ENCODE results near the gene NFATC2IP.
A peak's percentile ranks its signal among the peaks of the same experiment; 100 is the strongest.
"Not testable (repeated sequence)": the region's sequence is repeated elsewhere in the genome, so short reads cannot be mapped to it uniquely, and the experiment has no call there.

NFATC2IP gene

DNA sequence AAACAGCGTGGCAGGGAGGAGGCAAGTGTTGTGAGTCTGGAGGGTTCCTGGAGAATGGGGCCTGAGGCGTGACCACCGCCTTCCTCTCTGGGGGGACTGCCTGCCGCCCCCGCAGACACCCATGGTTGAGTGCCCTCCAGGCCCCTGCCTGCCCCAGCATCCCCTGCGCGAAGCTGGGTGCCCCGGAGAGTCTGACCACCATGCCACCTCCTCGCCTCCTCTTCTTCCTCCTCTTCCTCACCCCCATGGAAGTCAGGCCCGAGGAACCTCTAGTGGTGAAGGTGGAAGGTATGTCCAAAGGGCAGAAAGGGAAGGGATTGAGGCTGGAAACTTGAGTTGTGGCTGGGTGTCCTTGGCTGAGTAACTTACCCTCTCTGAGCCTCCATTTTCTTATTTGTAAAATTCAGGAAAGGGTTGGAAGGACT lies 18.9 kb upstream of the NFATC2IP start, which contains the start of gene CD19:
CD19 (plus strand) TSS at position 171 of the 425 bp plus-strand sequence; CDS start at position 201, 30 bp downstream.
- peaks cover 8% of the 10 kb centered on the region for H3K36me3 Mint-ChIP-seq (ENCODE audit: insufficient read depth)
- DNase-seq (ENCODE audit: low spot score in 2 of 2) (no peak), ATAC-seq (replicated peaks; ENCODE audit: extremely low read depth, poor library complexity, severe bottlenecking) (no peak)
- no peak within 1 kb of the TSS for H3K4me3 Mint-ChIP-seq
- peak within 1 kb of the TSS; percentile 90 for H3K27ac Mint-ChIP-seq (ENCODE audit: low read depth)
- H3K27me3 Mint-ChIP-seq: no peaks in the 10 kb centered on the region
- no peaks in the 10 kb centered on the region for H3K9me3 Mint-ChIP-seq
- peaks cover 27% of the 10 kb centered on the region for H3K4me1 Mint-ChIP-seq

DNA sequence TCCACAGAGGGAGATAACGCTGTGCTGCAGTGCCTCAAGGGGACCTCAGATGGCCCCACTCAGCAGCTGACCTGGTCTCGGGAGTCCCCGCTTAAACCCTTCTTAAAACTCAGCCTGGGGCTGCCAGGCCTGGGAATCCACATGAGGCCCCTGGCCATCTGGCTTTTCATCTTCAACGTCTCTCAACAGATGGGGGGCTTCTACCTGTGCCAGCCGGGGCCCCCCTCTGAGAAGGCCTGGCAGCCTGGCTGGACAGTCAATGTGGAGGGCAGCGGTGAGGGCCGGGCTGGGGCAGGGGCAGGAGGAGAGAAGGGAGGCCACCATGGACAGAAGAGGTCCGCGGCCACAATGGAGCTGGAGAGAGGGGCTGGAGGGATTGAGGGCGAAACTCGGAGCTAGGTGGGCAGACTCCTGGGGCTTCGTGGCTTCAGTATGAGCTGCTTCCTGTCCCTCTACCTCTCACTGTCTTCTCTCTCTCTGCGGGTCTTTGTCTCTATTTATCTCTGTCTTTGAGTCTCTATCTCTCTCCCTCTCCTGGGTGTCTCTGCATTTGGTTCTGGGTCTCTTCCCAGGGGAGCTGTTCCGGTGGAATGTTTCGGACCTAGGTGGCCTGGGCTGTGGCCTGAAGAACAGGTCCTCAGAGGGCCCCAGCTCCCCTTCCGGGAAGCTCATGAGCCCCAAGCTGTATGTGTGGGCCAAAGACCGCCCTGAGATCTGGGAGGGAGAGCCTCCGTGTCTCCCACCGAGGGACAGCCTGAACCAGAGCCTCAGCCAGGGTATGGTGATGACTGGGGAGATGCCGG lies 18.2 kb upstream of the NFATC2IP start:
- no peak for DNase-seq (ENCODE audit: low spot score in 2 of 2)
- Mint-ChIP-seq H3K36me3 (ENCODE audit: insufficient read depth) (peaks cover 9% of the 10 kb centered on the region), H3K27me3 (no peaks in the 10 kb centered on the region), H3K9me3 (no peaks in the 10 kb centered on the region), H3K4me1 (peaks cover 27% of the 10 kb centered on the region), H3K27ac (ENCODE audit: low read depth) (no peak overlapping the region), H3K4me3 (no peak overlapping the region)
- ATAC-seq (replicated peaks; ENCODE audit: extremely low read depth, poor library complexity, severe bottlenecking): no peak

DNA sequence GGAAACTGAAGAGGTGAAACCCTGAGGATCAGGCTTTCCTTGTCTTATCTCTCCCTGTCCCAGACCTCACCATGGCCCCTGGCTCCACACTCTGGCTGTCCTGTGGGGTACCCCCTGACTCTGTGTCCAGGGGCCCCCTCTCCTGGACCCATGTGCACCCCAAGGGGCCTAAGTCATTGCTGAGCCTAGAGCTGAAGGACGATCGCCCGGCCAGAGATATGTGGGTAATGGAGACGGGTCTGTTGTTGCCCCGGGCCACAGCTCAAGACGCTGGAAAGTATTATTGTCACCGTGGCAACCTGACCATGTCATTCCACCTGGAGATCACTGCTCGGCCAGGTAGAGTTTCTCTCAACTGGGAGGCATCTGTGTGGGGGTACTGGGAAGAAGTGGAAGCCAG lies 17.6 kb upstream of the NFATC2IP start:
- no peak for DNase-seq (ENCODE audit: low spot score in 2 of 2)
- Mint-ChIP-seq H3K27me3 (no peaks in the 10 kb centered on the region), H3K36me3 (ENCODE audit: insufficient read depth) (peaks cover 9% of the 10 kb centered on the region), H3K27ac (ENCODE audit: low read depth) (no peak overlapping the region), H3K9me3 (no peaks in the 10 kb centered on the region), H3K4me1 (peaks cover 27% of the 10 kb centered on the region), H3K4me3 (no peak overlapping the region)
- no peak for ATAC-seq (replicated peaks; ENCODE audit: extremely low read depth, poor library complexity, severe bottlenecking)

DNA sequence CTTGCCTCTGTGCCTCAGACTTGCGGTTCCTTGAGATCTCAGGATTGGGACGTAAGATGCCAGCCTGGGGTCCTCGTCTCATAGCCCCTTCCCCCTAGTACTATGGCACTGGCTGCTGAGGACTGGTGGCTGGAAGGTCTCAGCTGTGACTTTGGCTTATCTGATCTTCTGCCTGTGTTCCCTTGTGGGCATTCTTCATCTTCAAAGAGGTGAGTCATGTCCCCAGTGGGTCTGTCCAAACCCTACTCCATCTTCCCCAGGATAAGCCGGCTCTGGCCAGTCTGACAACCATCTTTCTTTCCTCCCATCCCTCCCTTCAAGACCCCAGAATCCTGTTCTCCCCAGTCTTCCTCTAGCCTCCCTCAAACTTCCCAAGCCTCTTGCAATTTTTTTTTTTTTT lies 15.4 kb upstream of the NFATC2IP start:
- Mint-ChIP-seq H3K4me1 (peaks cover 24% of the 10 kb centered on the region), H3K36me3 (ENCODE audit: insufficient read depth) (peaks cover 9% of the 10 kb centered on the region), H3K4me3 (no peak overlapping the region), H3K27me3 (no peaks in the 10 kb centered on the region), H3K9me3 (no peaks in the 10 kb centered on the region), H3K27ac (ENCODE audit: low read depth) (no peak overlapping the region)
- DNase-seq (ENCODE audit: low spot score in 2 of 2) (no peak), ATAC-seq (replicated peaks; ENCODE audit: extremely low read depth, poor library complexity, severe bottlenecking) (no peak)

DNA sequence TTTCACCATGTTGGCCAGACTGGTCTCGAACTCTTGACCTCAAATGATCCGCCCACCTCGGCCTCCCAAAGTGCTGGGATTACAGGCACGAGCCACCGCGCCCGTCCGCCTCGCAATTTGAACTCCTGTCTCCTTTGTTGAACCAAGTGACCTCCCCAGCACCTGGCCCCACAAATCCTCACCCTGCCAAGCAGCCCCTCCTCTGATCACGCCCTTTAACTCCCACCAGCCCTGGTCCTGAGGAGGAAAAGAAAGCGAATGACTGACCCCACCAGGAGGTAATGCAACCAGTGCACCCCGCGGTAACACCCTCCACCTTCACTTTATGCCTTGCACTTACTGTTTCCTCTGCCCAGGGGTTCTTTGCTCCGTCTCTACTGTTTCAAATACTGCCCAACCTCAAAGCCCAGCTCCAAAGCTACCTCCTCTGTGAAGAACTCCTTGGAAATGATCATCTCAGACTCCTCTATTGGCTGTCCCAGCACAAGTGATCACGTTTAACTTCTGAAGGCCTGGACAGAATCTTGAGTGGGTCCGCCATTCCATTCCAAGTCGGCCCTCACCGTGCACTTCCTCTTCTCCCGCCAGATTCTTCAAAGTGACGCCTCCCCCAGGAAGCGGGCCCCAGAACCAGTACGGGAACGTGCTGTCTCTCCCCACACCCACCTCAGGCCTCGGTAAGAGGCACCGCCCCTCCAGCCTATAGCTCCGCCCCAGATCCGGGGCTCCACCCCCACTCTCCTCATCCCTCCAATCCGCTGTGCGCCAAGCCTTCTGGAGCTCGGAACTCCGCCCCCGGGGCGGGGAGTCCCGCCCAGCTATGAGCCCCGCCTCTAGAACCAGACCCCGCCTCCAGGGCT lies 14.6 kb upstream of the NFATC2IP start:
- H3K4me3 Mint-ChIP-seq: peak overlapping the region; percentile 55
- peak overlapping the region; percentile 52 for H3K27ac Mint-ChIP-seq (ENCODE audit: low read depth)
- H3K36me3 Mint-ChIP-seq (ENCODE audit: insufficient read depth): peaks cover 9% of the 10 kb centered on the region
- no peaks in the 10 kb centered on the region for H3K27me3 Mint-ChIP-seq
- DNase-seq (ENCODE audit: low spot score in 2 of 2): peak; percentile 71 to 75
- H3K4me1 Mint-ChIP-seq: peaks cover 16% of the 10 kb centered on the region
- H3K9me3 Mint-ChIP-seq: no peaks in the 10 kb centered on the region
- ATAC-seq (replicated peaks; ENCODE audit: extremely low read depth, poor library complexity, severe bottlenecking): peak; percentile 97

DNA sequence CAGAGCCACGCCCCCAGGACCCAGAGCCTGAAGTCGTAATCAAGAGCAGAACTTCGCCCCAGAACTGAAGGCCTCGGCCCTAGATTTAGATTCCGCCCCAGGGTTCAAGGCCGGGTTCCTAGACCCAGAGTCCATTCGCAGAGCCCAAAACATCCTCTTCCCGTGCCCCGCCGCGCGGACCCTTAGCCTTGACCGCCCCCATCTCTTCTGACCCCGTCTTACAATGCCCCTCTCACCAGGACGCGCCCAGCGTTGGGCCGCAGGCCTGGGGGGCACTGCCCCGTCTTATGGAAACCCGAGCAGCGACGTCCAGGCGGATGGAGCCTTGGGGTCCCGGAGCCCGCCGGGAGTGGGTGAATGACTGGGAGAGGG lies 14.0 kb upstream of the NFATC2IP start:
- DNase-seq (ENCODE audit: low spot score in 2 of 2) (no peak), ATAC-seq (replicated peaks; ENCODE audit: extremely low read depth, poor library complexity, severe bottlenecking) (no peak)
- H3K9me3 Mint-ChIP-seq: no peaks in the 10 kb centered on the region

DNA sequence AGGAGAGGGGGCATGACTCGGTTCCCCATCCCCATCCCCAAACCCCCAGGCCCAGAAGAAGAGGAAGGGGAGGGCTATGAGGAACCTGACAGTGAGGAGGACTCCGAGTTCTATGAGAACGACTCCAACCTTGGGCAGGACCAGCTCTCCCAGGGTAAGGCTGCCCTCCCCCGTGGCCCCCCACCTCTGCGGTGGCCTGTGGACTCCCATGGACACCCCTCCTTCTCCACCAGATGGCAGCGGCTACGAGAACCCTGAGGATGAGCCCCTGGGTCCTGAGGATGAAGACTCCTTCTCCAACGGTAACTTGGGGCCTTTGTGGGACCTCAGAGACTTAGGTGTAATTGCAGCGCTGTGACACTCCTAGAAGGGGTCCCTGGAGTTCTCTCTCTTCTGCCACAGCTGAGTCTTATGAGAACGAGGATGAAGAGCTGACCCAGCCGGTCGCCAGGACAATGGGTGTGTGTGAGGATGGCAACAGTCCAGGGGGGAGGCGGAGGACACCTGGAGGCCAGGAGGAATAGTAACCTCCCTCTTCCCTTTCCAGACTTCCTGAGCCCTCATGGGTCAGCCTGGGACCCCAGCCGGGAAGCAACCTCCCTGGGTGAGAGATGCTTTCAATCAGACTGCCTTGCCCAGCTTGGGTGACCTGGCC lies 13.4 kb upstream of the NFATC2IP start:
- peaks cover 13% of the 10 kb centered on the region for H3K4me1 Mint-ChIP-seq
- H3K27ac Mint-ChIP-seq (ENCODE audit: low read depth): no peak overlapping the region
- H3K4me3 Mint-ChIP-seq: no peak overlapping the region
- ATAC-seq (replicated peaks; ENCODE audit: extremely low read depth, poor library complexity, severe bottlenecking) (no peak), DNase-seq (ENCODE audit: low spot score in 2 of 2) (no peak)
- no peaks in the 10 kb centered on the region for H3K27me3 Mint-ChIP-seq
- H3K36me3 Mint-ChIP-seq (ENCODE audit: insufficient read depth): peaks cover 7% of the 10 kb centered on the region
- no peaks in the 10 kb centered on the region for H3K9me3 Mint-ChIP-seq

More for the DNA sequence above, 14.0 kb upstream of the NFATC2IP start:
- Mint-ChIP-seq H3K27ac (ENCODE audit: low read depth) (peak overlapping the region; percentile 52), H3K4me3 (peak overlapping the region; percentile 55), H3K36me3 (ENCODE audit: insufficient read depth) (peaks cover 9% of the 10 kb centered on the region), H3K4me1 (peaks cover 16% of the 10 kb centered on the region), H3K27me3 (no peaks in the 10 kb centered on the region)

DNA sequence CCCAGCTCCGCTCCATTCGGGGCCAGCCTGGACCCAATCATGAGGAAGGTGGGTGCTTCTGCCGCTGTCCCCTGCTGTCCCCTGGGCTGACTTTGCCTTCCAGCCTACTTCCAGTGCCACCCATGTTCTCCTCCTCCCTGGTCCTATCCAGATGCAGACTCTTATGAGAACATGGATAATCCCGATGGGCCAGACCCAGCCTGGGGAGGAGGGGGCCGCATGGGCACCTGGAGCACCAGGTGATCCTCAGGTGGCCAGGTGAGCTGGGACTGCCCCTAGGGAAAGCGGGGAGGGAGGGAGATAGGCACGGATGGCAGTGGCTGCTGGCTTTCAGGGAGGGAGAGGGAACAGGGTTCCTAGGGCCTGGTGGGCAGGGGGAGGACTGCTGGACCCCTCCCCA lies 12.0 kb upstream of the NFATC2IP start:
- DNase-seq (ENCODE audit: low spot score in 2 of 2) (no peak), ATAC-seq (replicated peaks; ENCODE audit: extremely low read depth, poor library complexity, severe bottlenecking) (no peak)
- H3K27me3 Mint-ChIP-seq: no peaks in the 10 kb centered on the region
- H3K9me3 Mint-ChIP-seq: no peaks in the 10 kb centered on the region
- no peak overlapping the region for H3K4me3 Mint-ChIP-seq
- H3K36me3 Mint-ChIP-seq (ENCODE audit: insufficient read depth): peaks cover 7% of the 10 kb centered on the region
- H3K4me1 Mint-ChIP-seq: peaks cover 11% of the 10 kb centered on the region
- H3K27ac Mint-ChIP-seq (ENCODE audit: low read depth): no peak overlapping the region

DNA sequence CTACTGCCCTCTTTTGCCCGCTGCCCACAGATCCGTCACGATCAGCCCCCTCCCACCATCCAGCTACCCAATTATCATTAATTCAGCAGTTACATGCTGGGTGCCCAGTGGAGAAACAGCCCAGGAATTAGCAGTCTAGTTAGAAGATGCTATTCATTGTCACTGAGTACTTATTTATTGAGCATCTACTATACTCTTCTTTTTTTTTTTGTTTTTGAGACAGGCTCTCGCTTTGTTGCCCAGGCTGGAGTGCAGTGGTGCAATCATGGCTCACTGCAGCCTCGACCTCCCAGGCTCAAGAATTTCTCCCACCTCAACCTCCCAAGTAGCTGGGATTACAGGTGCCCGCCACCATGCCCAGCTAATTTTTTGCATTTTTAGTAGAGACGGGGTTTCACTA lies 10.9 kb upstream of the NFATC2IP start:
- DNase-seq (ENCODE audit: low spot score in 2 of 2); H3K36me3 Mint-ChIP-seq (ENCODE audit: insufficient read depth); H3K9me3 Mint-ChIP-seq; H3K27me3 Mint-ChIP-seq; H3K27ac Mint-ChIP-seq (ENCODE audit: low read depth); H3K4me3 Mint-ChIP-seq; ATAC-seq (replicated peaks; ENCODE audit: extremely low read depth, poor library complexity, severe bottlenecking): not testable (repeated sequence)
- peaks cover 11% of the 10 kb centered on the region for H3K4me1 Mint-ChIP-seq

DNA sequence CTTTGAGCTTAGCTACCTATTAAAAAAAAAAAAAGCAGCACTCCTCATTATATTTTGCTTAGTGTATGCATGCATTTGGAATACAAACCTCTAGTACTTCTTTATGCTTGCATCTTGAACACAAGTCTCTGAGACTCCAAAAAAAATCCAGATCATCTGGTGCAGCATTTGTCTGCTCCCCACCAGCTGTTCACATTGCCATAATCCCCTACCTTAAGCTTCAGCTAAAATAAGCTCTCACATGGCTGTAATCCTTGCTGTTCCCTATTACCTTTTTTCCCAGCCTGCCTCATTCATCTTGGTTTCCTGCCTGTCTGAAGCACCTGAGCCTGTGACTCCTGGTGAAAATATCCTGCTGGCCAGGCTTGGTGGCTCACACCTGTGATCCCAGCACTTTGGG lies 7.5 kb upstream of the NFATC2IP start:
- ATAC-seq (replicated peaks; ENCODE audit: extremely low read depth, poor library complexity, severe bottlenecking) (no peak), DNase-seq (ENCODE audit: low spot score in 2 of 2) (no peak)
- H3K9me3 Mint-ChIP-seq: no peaks in the 10 kb centered on the region
- no peak overlapping the region for H3K27ac Mint-ChIP-seq (ENCODE audit: low read depth)
- H3K27me3 Mint-ChIP-seq: no peaks in the 10 kb centered on the region
- H3K36me3 Mint-ChIP-seq (ENCODE audit: insufficient read depth): no peaks in the 10 kb centered on the region
- no peak overlapping the region for H3K4me3 Mint-ChIP-seq
- H3K4me1 Mint-ChIP-seq: peaks cover 8% of the 10 kb centered on the region

DNA sequence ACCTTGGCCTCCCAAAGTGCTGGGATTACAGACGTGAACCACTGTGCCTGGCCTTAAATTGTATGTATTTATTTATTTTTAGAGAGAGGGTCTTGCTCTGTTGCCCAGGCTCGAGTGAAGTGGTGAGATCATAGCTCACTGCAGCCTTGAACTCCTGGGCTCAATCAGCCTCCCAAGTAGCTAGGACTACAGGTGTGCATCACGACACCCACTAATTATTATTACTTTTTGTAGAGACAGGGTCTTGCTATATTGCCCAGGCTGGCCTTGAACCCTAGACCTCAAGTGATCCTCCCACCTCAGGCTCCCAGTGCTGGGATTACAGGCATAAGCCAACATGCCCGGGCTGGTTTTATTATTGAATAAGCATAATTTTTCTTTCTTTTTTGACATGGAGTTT lies 4.1 kb upstream of the NFATC2IP start:
- H3K36me3 Mint-ChIP-seq (ENCODE audit: insufficient read depth): peaks cover 2% of the 10 kb centered on the region
- no peak overlapping the region for H3K4me3 Mint-ChIP-seq
- H3K27ac Mint-ChIP-seq (ENCODE audit: low read depth): no peak overlapping the region
- H3K27me3 Mint-ChIP-seq: no peaks in the 10 kb centered on the region
- no peak for DNase-seq (ENCODE audit: low spot score in 2 of 2)
- H3K4me1 Mint-ChIP-seq: peaks cover 20% of the 10 kb centered on the region
- no peaks in the 10 kb centered on the region for H3K9me3 Mint-ChIP-seq
- no peak for ATAC-seq (replicated peaks; ENCODE audit: extremely low read depth, poor library complexity, severe bottlenecking)

DNA sequence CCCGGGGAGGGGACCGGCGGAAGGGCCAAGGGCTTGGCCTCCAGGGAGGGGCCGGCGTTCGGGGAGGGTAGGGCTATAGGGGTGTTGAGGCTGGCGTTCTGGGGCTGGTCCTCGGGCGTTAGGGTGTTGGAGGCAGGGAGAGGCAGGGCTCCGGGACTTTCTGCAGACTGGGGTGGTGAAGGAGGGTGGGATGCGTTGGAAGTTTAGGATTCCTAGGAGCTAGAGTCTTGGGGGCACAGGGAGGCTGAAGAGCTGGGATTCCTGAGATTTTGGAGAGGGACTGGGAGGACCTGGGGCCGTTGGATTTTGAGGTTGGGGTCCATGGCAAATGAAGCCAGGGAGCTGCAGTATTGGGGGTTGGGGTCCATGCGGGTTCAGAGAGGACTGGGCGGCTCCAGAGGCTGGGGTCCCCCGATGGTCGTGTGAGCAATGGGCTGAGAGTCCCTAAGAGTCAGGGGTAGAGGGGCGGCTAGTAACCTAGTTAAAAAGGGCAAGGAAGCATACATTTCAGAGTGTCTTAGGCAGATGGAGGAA lies 740 bp downstream of the NFATC2IP start:
- peak overlapping the region; percentile 70 for H3K27ac Mint-ChIP-seq (ENCODE audit: low read depth)
- H3K4me1 Mint-ChIP-seq: peaks cover 33% of the 10 kb centered on the region
- peak overlapping the region; percentile 92 for H3K4me3 Mint-ChIP-seq
- no peak for DNase-seq (ENCODE audit: low spot score in 2 of 2)
- no peaks in the 10 kb centered on the region for H3K27me3 Mint-ChIP-seq
- H3K36me3 Mint-ChIP-seq (ENCODE audit: insufficient read depth): peaks cover 22% of the 10 kb centered on the region
- ATAC-seq (replicated peaks; ENCODE audit: extremely low read depth, poor library complexity, severe bottlenecking): no peak
- no peaks in the 10 kb centered on the region for H3K9me3 Mint-ChIP-seq

All from central memory CD8-positive, alpha-beta T cell (primary cell).